Vagina (tissue), 2 donors: ENCODE measurements around the gene ELOVL5.
"Not testable (repeated sequence)": the region's sequence is repeated elsewhere in the genome, so short reads cannot be mapped to it uniquely, and the experiment has no call there.

Experiments
- CTCF ChIP-seq, 3 experiments: fragments of 450-650 bp in 2 of 3; fragments of 200-600 bp in 1 of 3; sonication (generic) in 1 of 3; IDR thresholded peaks; one replicate each; pipeline ENCODE4 v1.5.1; 2017 to 2019; ENCODE audit warnings: antibody characterized with exemption in 3 of 3, mild to moderate bottlenecking in 2 of 3, moderate library complexity in 2 of 3
- POLR2A ChIP-seq, 2 donors: fragments of 450-650 bp; IDR thresholded peaks; one replicate each; pipeline ENCODE4 v1.6.1; 2017; ENCODE audit warnings: antibody characterized with exemption in 2 of 2, mild to moderate bottlenecking in 2 of 2, moderate library complexity in 2 of 2
- POLR2AphosphoS5 ChIP-seq, 2 donors: sonication (generic); formaldehyde crosslinking; IDR thresholded peaks; one replicate each; pipeline ENCODE4 v1.9.0; 2017; ENCODE audit warnings: antibody characterized with exemption in 2 of 2, mild to moderate bottlenecking in 2 of 2, low read depth in 1 of 2; ENCODE audit not compliant: insufficient read depth in 1 of 2

DNA sequence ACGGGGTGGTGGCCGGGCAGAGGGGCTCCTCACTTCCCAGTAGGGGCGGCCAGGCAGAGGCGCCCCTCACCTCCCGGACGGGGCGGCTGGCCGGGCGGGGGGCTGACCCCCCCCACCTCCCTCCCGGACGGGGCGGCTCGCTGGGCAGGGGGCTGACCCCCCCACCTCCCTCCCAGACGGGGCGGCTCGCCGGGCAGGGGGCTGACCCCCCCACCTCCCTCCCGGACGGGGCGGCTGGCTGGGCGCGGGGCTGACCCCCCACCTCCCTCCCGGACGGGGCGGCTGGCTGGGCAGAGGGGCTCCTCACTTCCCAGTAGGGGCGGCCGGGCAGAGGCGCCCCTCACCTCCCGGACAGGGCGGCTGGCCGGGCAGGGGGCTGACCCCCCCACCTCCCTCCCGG is 43.8 kb downstream of the ELOVL5 start:
- TF ChIP-seq POLR2A (IDR thresholded peaks at IDR 0.05); CTCF (IDR thresholded peaks at IDR 0.05); POLR2AphosphoS5 (IDR thresholded peaks at IDR 0.05; ENCODE audit: insufficient read depth in 1 of 2, low read depth in 1 of 2): not testable (repeated sequence)
